GM12891 (cell line): ENCODE results near the gene CACNA2D1.

ENCODE experiments used
- DNase-seq: peaks from one replicate; pipeline ENCODE4 v3.0.0; 2011; ENCODE audit warnings: low spot score; ENCODE audit not compliant: insufficient read length
- FAIRE-seq: peaks from 2 replicates; lab custom pipeline; 2011; peaks lifted over from hg19 to GRCh38; lab: Jason Lieb, UNC
- PAX5 ChIP-seq: IDR thresholded peaks from 2 replicates; pipeline ENCODE4 v1.6.1; 2011; ENCODE audit warnings: low read length, moderate library complexity, mild to moderate bottlenecking; ENCODE audit not compliant: insufficient read depth, severe bottlenecking
- POLR2A ChIP-seq: IDR thresholded peaks from 2 replicates; pipeline ENCODE4 v1.6.1; 2011; ENCODE audit warnings: low read depth, low read length, control low read depth
- POLR2AphosphoS5 ChIP-seq: IDR thresholded peaks from 2 replicates; pipeline ENCODE4 v1.6.1; 2011; ENCODE audit warnings: low read depth, low read length, control low read depth
- POU2F2 ChIP-seq: IDR thresholded peaks from 2 replicates; pipeline ENCODE4 v1.6.1; 2011; ENCODE audit warnings: low read depth, mild to moderate bottlenecking, control low read depth, low read length, moderate library complexity
- SPI1 ChIP-seq: IDR thresholded peaks from 2 replicates; pipeline ENCODE4 v1.6.1; 2011; ENCODE audit warnings: low read depth, low read length, control low read depth
- TAF1 ChIP-seq: IDR thresholded peaks from 2 replicates; pipeline ENCODE4 v1.6.1; 2011; ENCODE audit warnings: low read depth, low read length, control low read depth

The CACNA2D1 gene

GRCh38 chr7:81926154-81926553 is 517.4 kb downstream of the CACNA2D1 start:
- DNase-seq (no peak), FAIRE-seq (no peak)
- no peak for TF ChIP-seq POLR2AphosphoS5
- no peak for TF ChIP-seq POLR2A
- no peak for TF ChIP-seq SPI1
- no peak for TF ChIP-seq PAX5
- TF ChIP-seq TAF1 = no peak
- TF ChIP-seq POU2F2 = no peak

GRCh38 chr7:81925530-81925929 is 518.0 kb downstream of the CACNA2D1 start:
- no peak for DNase-seq
- no peak for TF ChIP-seq POLR2A
- no peak for TF ChIP-seq TAF1
- TF ChIP-seq SPI1 = peak; percentile 79
- FAIRE-seq = no peak

- DNase-seq (no peak), FAIRE-seq (no peak)
- TF ChIP-seq SPI1 (no peak), POU2F2 (no peak), POLR2AphosphoS5 (no peak), POLR2A (no peak), TAF1 (no peak), PAX5 (no peak)
Measured at GRCh38 chr7:81924494-81924893, 519.1 kb downstream of the CACNA2D1 start.

- FAIRE-seq = no peak
- DNase-seq = no peak
- TF ChIP-seq POU2F2 = no peak
- TF ChIP-seq POLR2AphosphoS5 = no peak
- no peak for TF ChIP-seq SPI1
- no peak for TF ChIP-seq PAX5
- no peak for TF ChIP-seq TAF1
- no peak for TF ChIP-seq POLR2A
Measured at GRCh38 chr7:81919494-81919893, 524.1 kb downstream of the CACNA2D1 start.

DNA sequence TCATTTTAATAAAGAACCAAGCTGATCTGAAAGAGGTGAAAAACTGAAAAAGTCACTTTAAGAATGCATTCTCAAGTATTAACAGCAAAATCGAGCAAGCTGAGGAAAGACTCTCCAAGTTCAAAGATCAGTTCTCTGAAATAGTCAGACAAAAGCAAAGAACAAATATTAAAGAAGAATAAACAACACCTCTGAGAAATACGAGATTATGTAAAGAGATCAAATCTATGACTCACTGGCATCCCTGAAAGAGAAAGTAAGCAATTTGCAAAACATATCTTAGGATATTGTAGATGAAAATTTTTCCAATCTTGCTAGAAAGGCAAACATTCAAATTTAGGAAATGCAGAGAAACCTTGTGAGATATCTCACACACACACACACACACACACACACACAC is 535.4 kb downstream of the CACNA2D1 start:
- no peak for TF ChIP-seq TAF1
- no peak for TF ChIP-seq PAX5
- TF ChIP-seq POU2F2 = no peak
- TF ChIP-seq POLR2AphosphoS5 = no peak
- no peak for DNase-seq
- no peak for FAIRE-seq

DNA sequence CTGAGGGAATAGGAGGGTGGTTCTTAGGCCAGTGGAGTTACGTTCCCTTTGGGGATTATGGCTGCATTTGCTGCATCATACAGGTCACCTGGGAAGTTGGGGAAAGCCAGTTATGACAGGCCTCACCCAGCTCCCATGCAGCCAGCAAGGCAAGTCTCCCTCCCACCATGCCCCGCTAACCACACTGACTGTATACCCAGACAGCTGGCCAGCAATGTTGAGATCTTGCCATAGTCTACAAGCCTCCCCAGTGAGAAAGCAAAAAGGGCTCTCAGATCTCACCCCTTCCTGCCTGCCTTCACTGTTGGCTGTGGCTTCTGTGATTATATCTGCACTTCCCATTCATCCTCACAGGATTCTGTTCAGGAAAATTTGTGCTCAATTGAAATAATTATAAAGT is 540.5 kb downstream of the CACNA2D1 start:
- FAIRE-seq (no peak), DNase-seq (no peak)
- no peak for TF ChIP-seq PAX5
- no peak for TF ChIP-seq POU2F2
- TF ChIP-seq POLR2AphosphoS5 = no peak
- no peak for TF ChIP-seq TAF1

DNA sequence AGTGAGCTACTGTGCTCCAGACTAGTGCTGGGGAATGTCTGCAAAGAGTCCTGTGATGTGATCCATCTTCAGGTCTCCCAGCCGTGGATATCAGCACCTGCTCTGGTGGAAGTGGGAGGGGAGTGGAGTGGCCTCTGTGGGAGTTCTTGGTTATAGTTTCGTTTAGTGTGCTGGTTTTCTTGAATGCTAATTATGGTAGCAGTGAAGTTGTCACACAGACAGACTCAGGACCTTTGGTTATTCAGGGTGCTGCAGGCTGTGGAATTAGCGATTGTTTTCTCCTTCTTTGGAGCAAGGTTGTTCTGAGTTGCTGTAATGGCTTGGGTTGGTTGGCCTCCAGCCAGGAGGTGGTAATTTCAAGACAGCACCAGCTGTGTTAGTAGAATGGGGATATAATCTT is 541.0 kb downstream of the CACNA2D1 start:
- FAIRE-seq (no peak), DNase-seq (no peak)
- no peak for TF ChIP-seq POU2F2
- TF ChIP-seq POLR2AphosphoS5 = no peak
- TF ChIP-seq SPI1 = no peak
- no peak for TF ChIP-seq PAX5
- no peak for TF ChIP-seq TAF1
